Panc1 (cell line): ENCODE measurements around the gene FAM131A. TPM values are rescaled to one million over a fixed set of nuclear protein-coding genes. Genes with fewer than 3 reads are reported as not detected.

Experiments used
- ATAC-seq: fragments of 200-7000 bp; cut with Tn5 transposase; 2 replicates; pipeline ENCODE4 v1.9.1; 2020; ENCODE audit warnings: mild to moderate bottlenecking, moderate library complexity
- BruUV-seq: library from RNA; stranded (reverse); fragments of 400-500 nt; replicated peaks from 2 replicates; lab custom pipeline; 2021; lab: Mats Ljungman, UMichigan
- CTCF ChIA-PET: fragments of 300-600 bp; sonication (Branson Sonifier 250); formaldehyde crosslinking; loops from one replicate; lab custom pipeline; 2022; ENCODE audit warnings: antibody characterized with exemption; lab: Charles Lee
- POLR2A ChIA-PET: fragments of 300-600 bp; sonication (Branson Sonifier 250); formaldehyde crosslinking; loops from one replicate; lab custom pipeline; 2022; ENCODE audit warnings: antibody characterized with exemption; lab: Charles Lee
- DNase-seq: peaks from one replicate; pipeline ENCODE4 v3.0.0-alpha.2; 2010; ENCODE audit warnings: low read depth, low spot score
- H3K27ac ChIP-seq: 2 replicates; pipeline ENCODE4 v1.5.1; 2011; ENCODE audit warnings: mild to moderate bottlenecking, low read length, inconsistent platforms
- H3K27me3 ChIP-seq: fragments of 200-500 bp; sonication (Bioruptor generic); 2 replicates; pipeline ENCODE4 v1.6.0; 2014; ENCODE audit warnings: low read length, inconsistent platforms; ENCODE audit not compliant: control insufficient read depth, insufficient read depth
- H3K36me3 ChIP-seq: fragments of 200-500 bp; sonication (Bioruptor generic); 2 replicates; pipeline ENCODE4 v1.5.1; 2014; ENCODE audit warnings: inconsistent platforms, mild to moderate bottlenecking, low read length, moderate library complexity; ENCODE audit not compliant: control insufficient read depth, insufficient read depth
- H3K4me1 ChIP-seq: 2 replicates; pipeline ENCODE4 v1.5.1; 2011; ENCODE audit warnings: inconsistent platforms, mild to moderate bottlenecking, low read length, moderate library complexity; ENCODE audit not compliant: control insufficient read depth, insufficient read depth
- H3K4me3 ChIP-seq, 2 experiments: 2 replicates each; pipeline ENCODE4 v1.5.1; 2011 to 2012; ENCODE audit warnings: low read depth in 2 of 2, low read length in 2 of 2, mild to moderate bottlenecking in 2 of 2, inconsistent platforms in 1 of 2, moderate library complexity in 1 of 2
- H3K9me3 ChIP-seq: fragments of 200-500 bp; sonication (Bioruptor generic); 2 replicates; pipeline ENCODE4 v1.5.1; 2014; ENCODE audit warnings: low read depth, mild to moderate bottlenecking, inconsistent platforms, low read length, moderate library complexity; ENCODE audit not compliant: control insufficient read depth, insufficient read depth
- POLR2AphosphoS5 ChIP-seq: IDR thresholded peaks from 2 replicates; pipeline ENCODE4 v1.6.1; 2012; ENCODE audit warnings: mild to moderate bottlenecking, low read depth, low read length, moderate library complexity
- SIN3A ChIP-seq: IDR thresholded peaks from 2 replicates; pipeline ENCODE4 v1.6.1; 2012; ENCODE audit warnings: low read depth, mild to moderate bottlenecking, low read length, moderate library complexity, borderline replicate concordance; ENCODE audit not compliant: insufficient read depth
- TCF7L2 ChIP-seq: IDR thresholded peaks from 2 replicates; pipeline ENCODE4 v1.6.1; 2011; ENCODE audit warnings: mild to moderate bottlenecking, low read depth, low read length, inconsistent platforms
- in situ Hi-C: cut with HindIII; loops from 2 replicates; pipeline ENCODE4 v1.10.0; 2016; ENCODE audit warnings: low sequenced_read_pairs, low pct_unique_long_range_greater_than_20kb
- intact Hi-C: fragments of 100-400 bp; cut with micrococcal nuclease; formaldehyde crosslinking; loops from one replicate; pipeline ENCODE4 v1.10.0; 2022; ENCODE audit not compliant: unreplicated experiment
- total RNA-seq: library from RNA; stranded (reverse); gene quantifications from one replicate; pipeline ENCODE4 v1.2.1, GENCODE V29; 2021; ENCODE audit not compliant: unreplicated experiment
- TF ChIP-seq, protein P1 (sequence below): fragments of 450-650 bp; IDR thresholded peaks from 2 replicates; pipeline ENCODE4 v1.5.1; 2017; ENCODE audit warnings: mild to moderate bottlenecking
- TF ChIP-seq, protein P2 (sequence below), 2 experiments: IDR thresholded peaks; 2 replicates each; pipeline ENCODE4 v1.6.1; 2011 to 2012; ENCODE audit warnings: low read depth in 2 of 2, control low read depth in 1 of 2, low read length in 1 of 2, mild to moderate bottlenecking in 1 of 2, moderate library complexity in 1 of 2; ENCODE audit not compliant: insufficient read depth in 1 of 2

The FAM131A gene
- total RNA-seq, 1 experiment from 2014 or later: 30.1 TPM

DNA sequence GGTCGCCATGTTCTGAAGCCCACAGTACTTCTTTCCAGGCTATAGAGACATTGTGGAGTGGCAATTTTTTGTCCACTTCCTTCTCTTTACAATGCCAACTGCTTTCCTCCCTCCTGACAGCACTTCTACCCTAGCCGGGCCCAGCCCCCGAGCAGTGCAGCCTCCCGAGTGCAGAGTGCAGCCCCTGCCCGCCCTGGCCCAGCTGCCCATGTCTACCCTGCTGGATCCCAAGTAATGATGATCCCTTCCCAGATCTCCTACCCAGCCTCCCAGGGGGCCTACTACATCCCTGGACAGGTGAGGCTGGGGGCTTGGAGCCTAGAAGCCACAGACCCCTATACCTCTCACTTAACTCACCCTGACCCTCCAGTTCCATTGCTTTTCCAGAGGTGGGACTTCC is 20.2 kb upstream of the FAM131A start:
- TSS peak; percentile 59 for BruUV-seq
- in situ Hi-C loops (no loop called here), intact Hi-C loops (no loop called here)
- H3K4me3 ChIP-seq: peak overlapping the region; percentile 91 to 96
- no peaks in the 10 kb centered on the region for H3K9me3 ChIP-seq
- ChIA-PET CTCF (no interaction called here), POLR2A (no interaction called here)
- H3K27me3 ChIP-seq: no peaks in the 10 kb centered on the region
- DNase-seq (no peak), ATAC-seq (no peak)
- H3K36me3 ChIP-seq: peaks cover 30% of the 10 kb centered on the region
- TF ChIP-seq, protein P1, sequence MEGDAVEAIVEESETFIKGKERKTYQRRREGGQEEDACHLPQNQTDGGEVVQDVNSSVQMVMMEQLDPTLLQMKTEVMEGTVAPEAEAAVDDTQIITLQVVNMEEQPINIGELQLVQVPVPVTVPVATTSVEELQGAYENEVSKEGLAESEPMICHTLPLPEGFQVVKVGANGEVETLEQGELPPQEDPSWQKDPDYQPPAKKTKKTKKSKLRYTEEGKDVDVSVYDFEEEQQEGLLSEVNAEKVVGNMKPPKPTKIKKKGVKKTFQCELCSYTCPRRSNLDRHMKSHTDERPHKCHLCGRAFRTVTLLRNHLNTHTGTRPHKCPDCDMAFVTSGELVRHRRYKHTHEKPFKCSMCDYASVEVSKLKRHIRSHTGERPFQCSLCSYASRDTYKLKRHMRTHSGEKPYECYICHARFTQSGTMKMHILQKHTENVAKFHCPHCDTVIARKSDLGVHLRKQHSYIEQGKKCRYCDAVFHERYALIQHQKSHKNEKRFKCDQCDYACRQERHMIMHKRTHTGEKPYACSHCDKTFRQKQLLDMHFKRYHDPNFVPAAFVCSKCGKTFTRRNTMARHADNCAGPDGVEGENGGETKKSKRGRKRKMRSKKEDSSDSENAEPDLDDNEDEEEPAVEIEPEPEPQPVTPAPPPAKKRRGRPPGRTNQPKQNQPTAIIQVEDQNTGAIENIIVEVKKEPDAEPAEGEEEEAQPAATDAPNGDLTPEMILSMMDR: no peak
- TF ChIP-seq, protein P2, sequence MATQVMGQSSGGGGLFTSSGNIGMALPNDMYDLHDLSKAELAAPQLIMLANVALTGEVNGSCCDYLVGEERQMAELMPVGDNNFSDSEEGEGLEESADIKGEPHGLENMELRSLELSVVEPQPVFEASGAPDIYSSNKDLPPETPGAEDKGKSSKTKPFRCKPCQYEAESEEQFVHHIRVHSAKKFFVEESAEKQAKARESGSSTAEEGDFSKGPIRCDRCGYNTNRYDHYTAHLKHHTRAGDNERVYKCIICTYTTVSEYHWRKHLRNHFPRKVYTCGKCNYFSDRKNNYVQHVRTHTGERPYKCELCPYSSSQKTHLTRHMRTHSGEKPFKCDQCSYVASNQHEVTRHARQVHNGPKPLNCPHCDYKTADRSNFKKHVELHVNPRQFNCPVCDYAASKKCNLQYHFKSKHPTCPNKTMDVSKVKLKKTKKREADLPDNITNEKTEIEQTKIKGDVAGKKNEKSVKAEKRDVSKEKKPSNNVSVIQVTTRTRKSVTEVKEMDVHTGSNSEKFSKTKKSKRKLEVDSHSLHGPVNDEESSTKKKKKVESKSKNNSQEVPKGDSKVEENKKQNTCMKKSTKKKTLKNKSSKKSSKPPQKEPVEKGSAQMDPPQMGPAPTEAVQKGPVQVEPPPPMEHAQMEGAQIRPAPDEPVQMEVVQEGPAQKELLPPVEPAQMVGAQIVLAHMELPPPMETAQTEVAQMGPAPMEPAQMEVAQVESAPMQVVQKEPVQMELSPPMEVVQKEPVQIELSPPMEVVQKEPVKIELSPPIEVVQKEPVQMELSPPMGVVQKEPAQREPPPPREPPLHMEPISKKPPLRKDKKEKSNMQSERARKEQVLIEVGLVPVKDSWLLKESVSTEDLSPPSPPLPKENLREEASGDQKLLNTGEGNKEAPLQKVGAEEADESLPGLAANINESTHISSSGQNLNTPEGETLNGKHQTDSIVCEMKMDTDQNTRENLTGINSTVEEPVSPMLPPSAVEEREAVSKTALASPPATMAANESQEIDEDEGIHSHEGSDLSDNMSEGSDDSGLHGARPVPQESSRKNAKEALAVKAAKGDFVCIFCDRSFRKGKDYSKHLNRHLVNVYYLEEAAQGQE (IDR thresholded peaks at IDR 0.05; ENCODE audit: insufficient read depth in 1 of 2, low read depth in 2 of 2, low read length in 1 of 2): no peak
- TF ChIP-seq SIN3A: no peak
- no peak for TF ChIP-seq TCF7L2
- TF ChIP-seq POLR2AphosphoS5: no peak
- H3K4me1 ChIP-seq: peaks cover 44% of the 10 kb centered on the region
- peak overlapping the region; percentile 63 for H3K27ac ChIP-seq

DNA sequence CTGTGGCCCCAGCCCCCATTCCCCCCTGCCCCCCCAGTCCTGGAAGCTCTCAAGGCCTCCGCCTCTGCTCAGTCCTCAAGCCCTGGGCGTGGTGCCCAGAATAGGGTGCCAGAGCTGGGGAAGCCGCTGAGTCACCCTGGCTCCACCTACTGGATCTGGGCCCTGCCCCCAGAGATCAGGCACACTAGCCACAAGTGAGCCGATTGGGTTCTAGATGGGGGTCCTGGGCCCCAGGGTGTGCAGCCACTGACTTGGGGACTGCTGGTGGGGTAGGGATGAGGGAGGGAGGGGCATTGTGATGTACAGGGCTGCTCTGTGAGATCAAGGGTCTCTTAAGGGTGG is 17.3 kb upstream of the FAM131A start:
- Histone ChIP-seq H3K4me3 (peak overlapping the region in 1 of 2 experiments; percentile 53; a peak in 2 of 4 replicates), H3K36me3 (peaks cover 55% of the 10 kb centered on the region), H3K27ac (peak overlapping the region; percentile 84), H3K27me3 (no peaks in the 10 kb centered on the region), H3K9me3 (no peaks in the 10 kb centered on the region), H3K4me1 (peaks cover 44% of the 10 kb centered on the region)
- intact Hi-C loops (no loop called here), in situ Hi-C loops (no loop called here)
- TF ChIP-seq POLR2AphosphoS5 (peak; percentile 51; the same call in 1 of the 2 replicates), SIN3A (no peak)
- no TSS peak for BruUV-seq
- ATAC-seq (peak; percentile 89), DNase-seq (peak; percentile 72)
- ChIA-PET POLR2A (interaction anchor here (0.6 to 0.7 kb wide), 2 partner anchors 28 to 53 kb away, joined by 4 to 8 read pairs; no protein-coding TSS in a partner anchor), CTCF (no interaction called here)

DNA sequence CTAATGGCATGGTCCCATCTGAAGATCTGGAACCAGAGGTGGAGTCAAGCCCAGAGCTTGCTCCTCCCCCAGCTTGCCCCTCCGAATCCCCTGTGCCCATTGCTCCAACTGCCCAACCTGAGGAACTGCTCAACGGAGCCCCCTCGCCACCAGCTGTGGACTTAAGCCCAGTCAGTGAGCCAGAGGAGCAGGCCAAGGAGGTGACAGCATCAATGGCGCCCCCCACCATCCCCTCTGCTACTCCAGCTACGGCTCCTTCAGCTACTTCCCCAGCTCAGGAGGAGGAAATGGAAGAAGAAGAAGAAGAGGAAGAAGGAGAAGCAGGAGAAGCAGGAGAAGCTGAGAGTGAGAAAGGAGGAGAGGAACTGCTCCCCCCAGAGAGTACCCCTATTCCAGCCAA is 15.7 kb upstream of the FAM131A start:
- POLR2A ChIA-PET: no interaction called here
- Histone ChIP-seq H3K4me1 (peaks cover 41% of the 10 kb centered on the region), H3K9me3 (no peaks in the 10 kb centered on the region), H3K36me3 (peaks cover 71% of the 10 kb centered on the region), H3K27me3 (no peaks in the 10 kb centered on the region), H3K27ac (no peak overlapping the region; the same call in 1 of the 2 replicates), H3K4me3 (no peak overlapping the region)
- intact Hi-C loops (no loop called here), in situ Hi-C loops (no loop called here)
- CTCF ChIA-PET: no interaction called here
- ATAC-seq: no peak
- TF ChIP-seq, protein P2 (IDR thresholded peaks at IDR 0.05; ENCODE audit: insufficient read depth in 1 of 2, low read depth in 2 of 2, low read length in 1 of 2): no peak
- TF ChIP-seq, protein P1: no peak
- TF ChIP-seq POLR2AphosphoS5 (no peak), SIN3A (no peak), TCF7L2 (no peak)
- no TSS peak for BruUV-seq
- DNase-seq: no peak
